Neural progenitor cell (in vitro differentiated cells): ENCODE measurements around the gene S100B.

ENCODE experiments used
- CTCF ChIP-seq: fragments of 200-600 bp; sonication (generic); IDR thresholded peaks from 2 replicates; pipeline ENCODE4 v1.5.1; 2017; ENCODE audit warnings: antibody characterized with exemption, mild to moderate bottlenecking
- EZH2 ChIP-seq: fragments of 200-600 bp; sonication (generic); IDR thresholded peaks from 2 replicates; pipeline ENCODE4 v1.6.1; 2017; ENCODE audit warnings: antibody characterized with exemption, mild to moderate bottlenecking, moderate library complexity
- EZH2phosphoT487 ChIP-seq: fragments of 200-600 bp; sonication (generic); IDR thresholded peaks from 2 replicates; pipeline ENCODE4 v1.6.1; 2017; ENCODE audit warnings: antibody characterized with exemption

GRCh38 chr21:46594276-46594675, 10.6 kb downstream of the S100B start:
- TF ChIP-seq CTCF (no peak), EZH2 (no peak), EZH2phosphoT487 (no peak)
